GM12878 (cell line): Measurements from ENCODE around the gene TAS2R39. TPM values are rescaled to one million over a fixed set of nuclear protein-coding genes. Genes with fewer than 3 reads are reported as not detected.

Source experiments
- ATAC-seq: fragments of 200-7000 bp; cut with Tn5 transposase; 3 replicates; pipeline ENCODE4 v1.9.1; 2020; ENCODE audit warnings: mild to moderate bottlenecking, moderate library complexity
- BruUV-seq: library from RNA; stranded (reverse); fragments of 400-500 nt; replicated peaks from 2 replicates; lab custom pipeline; 2021; lab: Mats Ljungman, UMichigan
- CTCF ChIA-PET: fragments of 300-600 bp; sonication (Branson Sonifier 250); formaldehyde crosslinking; extraction: SDS; loops from one replicate; lab custom pipeline; 2021; ENCODE audit warnings: inconsistent platforms; lab: Yijun Ruan, JAX
- POLR2A ChIA-PET: fragments of 350-600 bp; formaldehyde crosslinking; extraction: SDS; loops from one replicate; lab custom pipeline; 2021; ENCODE audit warnings: inconsistent platforms; lab: Charles Lee
- RAD21 ChIA-PET: fragments of 300-600 bp; sonication (Branson Sonifier 250); formaldehyde crosslinking; loops from one replicate; lab custom pipeline; 2023; ENCODE audit warnings: antibody characterized with exemption; ENCODE audit not compliant: unreplicated experiment; lab: Charles Lee
- SMC1A ChIA-PET: fragments of 300-600 bp; sonication (Branson Sonifier 250); formaldehyde crosslinking; loops from one replicate; lab custom pipeline; 2023; ENCODE audit not compliant: unreplicated experiment, uncharacterized antibody; lab: Charles Lee
- DNase-seq: peaks from one replicate; pipeline ENCODE4 v3.0.0-alpha.2; 2011; ENCODE audit warnings: low read depth, low spot score
- FAIRE-seq: peaks from 3 replicates; lab custom pipeline; 2011; peaks lifted over from hg19 to GRCh38; lab: Jason Lieb, UNC
- H2AFZ ChIP-seq: 2 replicates; pipeline ENCODE4 v1.6.0; 2011; ENCODE audit warnings: low read depth, low read length, control low read depth; ENCODE audit not compliant: control insufficient read depth
- H3K27ac ChIP-seq: 2 replicates; pipeline ENCODE4 v1.5.1; 2011; ENCODE audit warnings: control low read depth; ENCODE audit not compliant: control insufficient read depth, insufficient read depth
- H3K27me3 ChIP-seq, 2 experiments: replicated peaks in 1 of 2; 2 replicates each; pipeline versions ENCODE4 v1.6.0 to v1.6.1; 2011; ENCODE audit warnings: low read length in 1 of 2; ENCODE audit not compliant: control insufficient read depth in 2 of 2, insufficient read depth in 2 of 2
- H3K36me3 ChIP-seq, 2 experiments: 2 replicates each; pipeline ENCODE4 v1.5.1; 2011; ENCODE audit warnings: low read length in 1 of 2; ENCODE audit not compliant: control insufficient read depth in 2 of 2, insufficient read depth in 2 of 2
- H3K4me1 ChIP-seq: 2 replicates; pipeline ENCODE4 v1.6.1; 2011; ENCODE audit warnings: mild to moderate bottlenecking, low read length, moderate library complexity, mixed read lengths; ENCODE audit not compliant: control insufficient read depth, insufficient read depth
- H3K4me2 ChIP-seq: 2 replicates; pipeline ENCODE4 v1.6.0; 2011; ENCODE audit warnings: control low read depth; ENCODE audit not compliant: control insufficient read depth, insufficient read depth
- H3K4me3 ChIP-seq: fragments of 200-600 bp; sonication (generic); 2 replicates; pipeline ENCODE4 v1.5.1; 2016
- H3K79me2 ChIP-seq: 2 replicates; pipeline ENCODE4 v1.6.0; 2011; ENCODE audit warnings: low read length; ENCODE audit not compliant: control insufficient read depth, insufficient read depth
- H3K9ac ChIP-seq: 2 replicates; pipeline ENCODE4 v1.8.0; 2011; ENCODE audit warnings: low read length, control low read depth, mixed read lengths; ENCODE audit not compliant: control insufficient read depth, insufficient read depth
- H3K9me3 ChIP-seq: replicated peaks from 3 replicates; pipeline ENCODE4 v1.5.1; 2011; ENCODE audit warnings: mild to moderate bottlenecking, low read length; ENCODE audit not compliant: control insufficient read depth, insufficient read depth
- H4K20me1 ChIP-seq: 2 replicates; pipeline ENCODE4 v1.6.0; 2011; ENCODE audit not compliant: control insufficient read depth, insufficient read depth
- GABPA ChIP-seq: IDR thresholded peaks from 2 replicates; pipeline ENCODE4 v1.6.1; 2014; ENCODE audit warnings: antibody characterized with exemption, low read depth, mild to moderate bottlenecking, inconsistent platforms
- JUNB ChIP-seq: IDR thresholded peaks from 2 replicates; pipeline ENCODE4 v1.6.1; 2016; ENCODE audit warnings: antibody characterized with exemption, mild to moderate bottlenecking
- MAX ChIP-seq: IDR thresholded peaks from 2 replicates; pipeline ENCODE4 v1.6.1; 2012; ENCODE audit warnings: low read depth, low read length, improper control_type of control experiment
- MEF2A ChIP-seq: IDR thresholded peaks from 2 replicates; pipeline ENCODE4 v1.6.1; 2011; ENCODE audit warnings: low read depth, mild to moderate bottlenecking, low read length, moderate library complexity; ENCODE audit not compliant: insufficient read depth
- MTA2 ChIP-seq: fragments of 450-650 bp; IDR thresholded peaks from 2 replicates; pipeline ENCODE4 v1.6.1; 2016; ENCODE audit warnings: low read depth, mild to moderate bottlenecking, moderate library complexity
- PRDM15 ChIP-seq: fragments of 450-650 bp; formaldehyde crosslinking; IDR thresholded peaks from 2 replicates; pipeline ENCODE4 v1.4.0; 2020; ENCODE audit warnings: mild to moderate bottlenecking, moderate library complexity
- RCOR1 ChIP-seq: conservative IDR thresholded peaks from 2 replicates; pipeline ENCODE4 v1.6.1; 2012; ENCODE audit warnings: low read depth, low read length, improper control_type of control experiment
- RUNX3 ChIP-seq: IDR thresholded peaks from 2 replicates; pipeline ENCODE4 v1.6.1; 2012; ENCODE audit warnings: low read length, inconsistent platforms
- SUPT20H ChIP-seq: IDR thresholded peaks from 2 replicates; pipeline ENCODE4 v1.6.1; 2011; ENCODE audit warnings: low read depth, mild to moderate bottlenecking, low read length, moderate library complexity, borderline replicate concordance; ENCODE audit not compliant: control insufficient read depth
- SUZ12 ChIP-seq: fragments of 200-600 bp; sonication (generic); IDR thresholded peaks from one replicate; pipeline ENCODE4 v1.6.1; 2018; ENCODE audit warnings: antibody characterized with exemption, mild to moderate bottlenecking; ENCODE audit not compliant: unreplicated experiment
- WRNIP1 ChIP-seq: IDR thresholded peaks from 2 replicates; pipeline ENCODE4 v1.6.1; 2011; ENCODE audit warnings: low read depth, low read length, improper control_type of control experiment, borderline replicate concordance
- ZNF207 ChIP-seq: fragments of 450-650 bp; IDR thresholded peaks from 2 replicates; pipeline ENCODE4 v1.6.1; 2014; ENCODE audit warnings: antibody characterized with exemption, mild to moderate bottlenecking, borderline replicate concordance
- WGBS: methylation state at CpG from one replicate; pipeline ENCODE4 v1.1.6; 2016; ENCODE audit warnings: low lambda C conversion rate; ENCODE audit not compliant: insufficient replicate concordance, insufficient coverage; ENCODE audit errors: missing lambda C conversion rate; 5-methylcytosine and 5-hydroxymethylcytosine counted together
- in situ Hi-C: fragments of 300-500 bp; cut with MboI; formaldehyde crosslinking; loops from 9 replicates; pipeline ENCODE4 v1.14.3; 2018; ENCODE audit warnings: mixed read lengths
- intact Hi-C: fragments of 100-400 bp; cut with micrococcal nuclease; formaldehyde crosslinking; loops from one replicate; pipeline ENCODE4 v1.14.2; 2022; ENCODE audit not compliant: unreplicated experiment
- polyA plus RNA-seq, 11 experiments: library from polyadenylated mRNA; depleted of rRNA in 4 of 11; unstranded in 6 of 11; stranded (reverse) in 5 of 11; fragments of >200 nt; fragmentation: Nextera tagmentation in 4 of 11; fragmentation: Illumina TruSeq in 1 of 11; extraction: Ambion mirVana in 4 of 11; extraction: Trizol in 1 of 11; gene quantifications; 1 replicate in 1 of 11; 2 replicates in 10 of 11; pipeline versions ENCODE4 v1.2.1 to v1.2.3, GENCODE V29; 2011 to 2016; ENCODE audit warnings: inconsistent platforms in 2 of 11, missing spikeins in 2 of 11, low read depth in 1 of 11
- total RNA-seq, 4 experiments: library from RNA; depleted of rRNA in 3 of 4; stranded (reverse); fragments of >200 nt in 3 of 4; fragmentation: Illumina TruSeq in 1 of 4; extraction: Trizol in 1 of 4; gene quantifications; 2 replicates each; pipeline versions ENCODE4 v1.2.1 to v1.2.3, GENCODE V29; 2013 to 2021

Gene TAS2R39
- total and polyA plus RNA-seq, 10 of the 15 experiments (the other 5 are each of a cell fraction or from before 2014, with no cell fraction given), result not detected

- Histone ChIP-seq H3K36me3 (no peaks in the 10 kb centered on the region), H3K27me3 (no peaks in the 10 kb centered on the region), H3K27ac (no peak overlapping the region), H3K9me3 (no peaks in the 10 kb centered on the region; the same call in 2 of the 3 replicates), H4K20me1 (no peaks in the 10 kb centered on the region), H3K4me2 (no peak overlapping the region), H3K9ac (no peak overlapping the region), H2AFZ (no peak overlapping the region), H3K4me3 (no peak overlapping the region), H3K79me2 (no peaks in the 10 kb centered on the region), H3K4me1 (no peaks in the 10 kb centered on the region)
- CTCF ChIA-PET, result interaction anchor here (1.6 kb wide), 1 partner anchor 178 kb away, joined by 4 read pairs; no protein-coding TSS in a partner anchor
- intact Hi-C loops (no loop called here), in situ Hi-C loops (no loop called here)
- TF ChIP-seq RCOR1 (no peak), MAX (no peak), SUZ12 (no peak), ZNF207 (no peak), SUPT20H (no peak), MEF2A (no peak), JUNB (no peak), WRNIP1 (no peak), MTA2 (no peak), PRDM15 (CRISPR knock-in tag) (no peak), GABPA (no peak), RUNX3 (no peak)
- no TSS peak for BruUV-seq
- SMC1A ChIA-PET, result no interaction called here
- DNase-seq (no peak), FAIRE-seq (no peak), ATAC-seq (no peak)
- RAD21 ChIA-PET, result no interaction called here
- 46% methylated on average over 2 of the region's 2 CpGs for WGBS
- POLR2A ChIA-PET, result no interaction called here
Measured at GRCh38 chr7:143181349-143181748, 1.9 kb upstream of the TAS2R39 start.
